Measurements from ENCODE around the gene ACADL. TPM values are rescaled to one million over a fixed set of nuclear protein-coding genes. Genes with fewer than 3 reads are reported as not detected.

ACADL gene
- total RNA-seq, 1 experiment from 2014 or later = 0.24 TPM

DNA sequence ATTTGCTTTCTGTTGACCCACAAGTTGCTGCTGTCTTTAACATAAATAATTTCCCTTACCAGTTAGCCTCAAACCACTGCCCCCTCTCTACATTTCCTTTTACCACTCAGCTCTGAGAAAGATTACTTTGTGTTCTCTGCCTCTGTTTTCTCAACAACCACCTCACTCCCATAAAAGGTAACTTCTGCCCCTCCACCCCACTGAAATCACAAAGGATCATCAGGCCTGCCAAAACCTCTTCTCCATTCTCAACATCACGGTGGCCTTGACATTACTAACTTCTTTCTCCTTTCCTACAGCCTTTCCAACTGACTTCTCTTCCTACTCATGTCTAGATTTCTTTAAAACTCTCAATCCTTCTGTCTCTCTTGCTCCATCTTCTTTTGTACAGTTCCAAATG, 10.1 kb downstream of the ACADL start:
- Histone ChIP-seq H3K4me1 (replicated peaks; ENCODE audit: insufficient read depth) (no peaks in the 10 kb centered on the region), H3K4me2 (no peak overlapping the region), H3K4me3 (no peak overlapping the region), H4K20me1 (ENCODE audit: insufficient read depth) (no peaks in the 10 kb centered on the region), H3K27ac (no peak overlapping the region), H3K27me3 (ENCODE audit: insufficient read depth, low read depth) (no peaks in the 10 kb centered on the region), H3K9me2 (ENCODE audit: insufficient read depth) (no peaks in the 10 kb centered on the region), H3K9me3 (ENCODE audit: insufficient read depth, low read depth) (no peaks in the 10 kb centered on the region), H3K36me3 (ENCODE audit: low read depth) (no peaks in the 10 kb centered on the region), H2AFZ (no peak overlapping the region), H3K79me2 (ENCODE audit: low read depth) (no peaks in the 10 kb centered on the region), H3F3A (ENCODE audit: insufficient read depth, low read depth) (no peaks in the 10 kb centered on the region)
- CTCF ChIA-PET = no interaction called here
- BruUV-seq (replicated peaks) = no TSS peak
- TF ChIP-seq, protein P1, sequence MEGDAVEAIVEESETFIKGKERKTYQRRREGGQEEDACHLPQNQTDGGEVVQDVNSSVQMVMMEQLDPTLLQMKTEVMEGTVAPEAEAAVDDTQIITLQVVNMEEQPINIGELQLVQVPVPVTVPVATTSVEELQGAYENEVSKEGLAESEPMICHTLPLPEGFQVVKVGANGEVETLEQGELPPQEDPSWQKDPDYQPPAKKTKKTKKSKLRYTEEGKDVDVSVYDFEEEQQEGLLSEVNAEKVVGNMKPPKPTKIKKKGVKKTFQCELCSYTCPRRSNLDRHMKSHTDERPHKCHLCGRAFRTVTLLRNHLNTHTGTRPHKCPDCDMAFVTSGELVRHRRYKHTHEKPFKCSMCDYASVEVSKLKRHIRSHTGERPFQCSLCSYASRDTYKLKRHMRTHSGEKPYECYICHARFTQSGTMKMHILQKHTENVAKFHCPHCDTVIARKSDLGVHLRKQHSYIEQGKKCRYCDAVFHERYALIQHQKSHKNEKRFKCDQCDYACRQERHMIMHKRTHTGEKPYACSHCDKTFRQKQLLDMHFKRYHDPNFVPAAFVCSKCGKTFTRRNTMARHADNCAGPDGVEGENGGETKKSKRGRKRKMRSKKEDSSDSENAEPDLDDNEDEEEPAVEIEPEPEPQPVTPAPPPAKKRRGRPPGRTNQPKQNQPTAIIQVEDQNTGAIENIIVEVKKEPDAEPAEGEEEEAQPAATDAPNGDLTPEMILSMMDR (conservative IDR thresholded peaks at IDR 0.05) = no peak
- no peak for TF ChIP-seq EZH2 (IDR thresholded peaks at IDR 0.05; ENCODE audit: low read depth)
- DNase-seq = no peak
- POLR2A ChIA-PET (ENCODE audit: unreplicated experiment) = no interaction called here
- intact Hi-C loops (cut with micrococcal nuclease; ENCODE audit: unreplicated experiment) = no loop called here

DNA sequence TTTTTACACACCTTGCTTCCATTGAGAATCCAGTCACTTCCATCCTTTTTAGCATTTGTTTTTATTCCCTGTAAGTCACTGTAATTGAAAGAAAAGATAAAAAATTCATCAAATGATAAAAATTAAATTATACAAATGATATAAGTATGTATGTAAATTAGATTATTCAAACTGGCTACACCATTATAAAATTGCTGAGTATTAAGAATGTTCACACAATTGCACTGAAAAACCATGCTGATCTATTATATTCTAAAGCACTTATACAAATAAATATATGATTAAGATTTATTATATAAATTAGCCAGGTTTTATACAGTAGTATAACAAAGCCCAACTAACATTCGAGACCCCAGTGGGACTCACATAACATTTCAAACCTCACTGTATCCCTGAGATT, 15.1 kb downstream of the ACADL start:
- Histone ChIP-seq H4K20me1 (ENCODE audit: insufficient read depth) (no peaks in the 10 kb centered on the region), H3K27me3 (ENCODE audit: insufficient read depth, low read depth) (no peaks in the 10 kb centered on the region), H3F3A (ENCODE audit: insufficient read depth, low read depth) (no peaks in the 10 kb centered on the region), H3K9me2 (ENCODE audit: insufficient read depth) (no peaks in the 10 kb centered on the region), H3K9me3 (ENCODE audit: insufficient read depth, low read depth) (no peaks in the 10 kb centered on the region), H2AFZ (no peak overlapping the region), H3K36me3 (ENCODE audit: low read depth) (no peaks in the 10 kb centered on the region), H3K4me3 (no peak overlapping the region), H3K4me1 (replicated peaks; ENCODE audit: insufficient read depth) (no peaks in the 10 kb centered on the region), H3K79me2 (ENCODE audit: low read depth) (no peaks in the 10 kb centered on the region), H3K27ac (no peak overlapping the region), H3K4me2 (no peak overlapping the region)
- no peak for DNase-seq
- TF ChIP-seq EZH2 (IDR thresholded peaks at IDR 0.05; ENCODE audit: low read depth) = no peak
- TF ChIP-seq, protein P1 (conservative IDR thresholded peaks at IDR 0.05) = no peak
- CTCF ChIA-PET = interaction anchor here (0.6 kb wide), 1 partner anchor 782 kb away, joined by 4 read pairs; no protein-coding TSS in a partner anchor
- no TSS peak for BruUV-seq (replicated peaks)
- intact Hi-C loops (cut with micrococcal nuclease; ENCODE audit: unreplicated experiment) = no loop called here
- POLR2A ChIA-PET (ENCODE audit: unreplicated experiment) = no interaction called here

DNA sequence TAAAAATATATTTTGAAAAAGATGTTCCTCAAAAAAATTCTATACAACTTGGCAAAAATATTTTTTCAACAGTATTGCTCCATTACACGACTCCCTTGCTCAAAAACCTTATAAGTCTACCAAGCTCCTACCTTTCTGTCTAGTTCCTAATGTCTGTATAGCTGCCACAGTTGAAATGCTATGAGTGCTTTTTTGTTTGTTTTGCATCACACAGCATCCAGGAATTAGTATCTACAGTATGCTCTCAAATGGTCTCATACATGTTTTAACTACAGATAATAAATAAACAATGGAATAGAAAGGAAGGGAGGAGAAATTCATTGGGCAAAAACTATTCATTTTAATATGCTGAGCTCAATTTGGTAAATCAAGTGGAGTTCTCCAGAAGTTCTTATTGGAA, 17.3 kb downstream of the ACADL start:
- no peaks in the 10 kb centered on the region for H4K20me1 ChIP-seq (ENCODE audit: insufficient read depth)
- H3F3A ChIP-seq (ENCODE audit: insufficient read depth, low read depth) = no peaks in the 10 kb centered on the region
- H3K4me2 ChIP-seq = no peak overlapping the region
- no peaks in the 10 kb centered on the region; the same call in 1 of the 2 replicates for H3K4me1 ChIP-seq (replicated peaks; ENCODE audit: insufficient read depth)
- H3K4me3 ChIP-seq = no peak overlapping the region
- H3K9me2 ChIP-seq (ENCODE audit: insufficient read depth) = no peaks in the 10 kb centered on the region
- no peak for DNase-seq
- H3K27me3 ChIP-seq (ENCODE audit: insufficient read depth, low read depth) = no peaks in the 10 kb centered on the region
- CTCF ChIA-PET = no interaction called here
- intact Hi-C loops (cut with micrococcal nuclease; ENCODE audit: unreplicated experiment) = no loop called here
- H3K36me3 ChIP-seq (ENCODE audit: low read depth) = no peaks in the 10 kb centered on the region
- TF ChIP-seq, protein P1 (conservative IDR thresholded peaks at IDR 0.05) = no peak
- no peak for TF ChIP-seq EZH2 (IDR thresholded peaks at IDR 0.05; ENCODE audit: low read depth)
- H3K9me3 ChIP-seq (ENCODE audit: insufficient read depth, low read depth) = no peaks in the 10 kb centered on the region
- no peak overlapping the region for H2AFZ ChIP-seq
- no peak overlapping the region for H3K27ac ChIP-seq
- no TSS peak for BruUV-seq (replicated peaks)
- H3K79me2 ChIP-seq (ENCODE audit: low read depth) = no peaks in the 10 kb centered on the region
- POLR2A ChIA-PET (ENCODE audit: unreplicated experiment) = no interaction called here

Data from PC-9 (cell line).